Upper lobe of right lung (tissue), 1 donor: ENCODE results near the gene PMPCA. TPM values are rescaled to one million over a fixed set of nuclear protein-coding genes. Genes with fewer than 3 reads are reported as not detected.

Source experiments
- ATAC-seq: fragments of 200-7000 bp; cut with Tn5 transposase; one replicate; pipeline ENCODE4 v1.9.1; 2020; ENCODE audit warnings: mild to moderate bottlenecking, moderate library complexity
- DNase-seq: peaks from one replicate; pipeline ENCODE4 v3.0.0-alpha.2; 2020
- H3K27ac ChIP-seq: fragments of 200-600 bp; one replicate; pipeline ENCODE4 v1.8.0; 2022
- H3K27me3 ChIP-seq: fragments of 200-600 bp; one replicate; pipeline ENCODE4 v1.8.0; 2022; ENCODE audit warnings: mild to moderate bottlenecking
- H3K36me3 ChIP-seq: fragments of 200-600 bp; one replicate; pipeline ENCODE4 v1.8.0; 2022
- H3K4me1 ChIP-seq: fragments of 200-600 bp; one replicate; pipeline ENCODE4 v1.8.0; 2022
- H3K4me3 ChIP-seq: fragments of 200-600 bp; one replicate; pipeline ENCODE4 v1.8.0; 2022; ENCODE audit warnings: mild to moderate bottlenecking
- H3K9me3 ChIP-seq: fragments of 200-600 bp; one replicate; pipeline ENCODE4 v1.8.0; 2022
- intact Hi-C: fragments of 100-400 bp; cut with DNase I; formaldehyde crosslinking; loops from one replicate; pipeline ENCODE4 v1.11.0; 2022
- long read RNA-seq: library from polyadenylated mRNA; unstranded; transcript quantifications from one replicate; pipeline ENCODE4 v2.0.0, GENCODE V29; 2021
- total RNA-seq: library from RNA; stranded (reverse); fragmentation: NEBNext Ultra II Directional; extraction: Animal tissue kit (Norgen Biotek cat#: 25700); gene quantifications from one replicate; pipeline ENCODE4 v1.2.1, GENCODE V29; 2021
- TF ChIP-seq, protein P1 (sequence below): fragments of 200-600 bp; IDR thresholded peaks from one replicate; pipeline ENCODE4 v1.8.0; 2022; ENCODE audit warnings: antibody characterized with exemption
- donor health status: DM: no; HTN: yes; CAD: no; lungs with severe emphysema.

Gene PMPCA, protein sequence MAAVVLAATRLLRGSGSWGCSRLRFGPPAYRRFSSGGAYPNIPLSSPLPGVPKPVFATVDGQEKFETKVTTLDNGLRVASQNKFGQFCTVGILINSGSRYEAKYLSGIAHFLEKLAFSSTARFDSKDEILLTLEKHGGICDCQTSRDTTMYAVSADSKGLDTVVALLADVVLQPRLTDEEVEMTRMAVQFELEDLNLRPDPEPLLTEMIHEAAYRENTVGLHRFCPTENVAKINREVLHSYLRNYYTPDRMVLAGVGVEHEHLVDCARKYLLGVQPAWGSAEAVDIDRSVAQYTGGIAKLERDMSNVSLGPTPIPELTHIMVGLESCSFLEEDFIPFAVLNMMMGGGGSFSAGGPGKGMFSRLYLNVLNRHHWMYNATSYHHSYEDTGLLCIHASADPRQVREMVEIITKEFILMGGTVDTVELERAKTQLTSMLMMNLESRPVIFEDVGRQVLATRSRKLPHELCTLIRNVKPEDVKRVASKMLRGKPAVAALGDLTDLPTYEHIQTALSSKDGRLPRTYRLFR
- total RNA-seq = 41.9 TPM
- long read RNA-seq, transcript PMPCA-201 (13 exons, 2,174 nt) = major isoform, 77 of 112 reads
- long read RNA-seq, partial matches to known transcripts = 9 of 112 reads
- long read RNA-seq, other reads (novel, unspliced or antisense) = 25 of 112 reads

DNA sequence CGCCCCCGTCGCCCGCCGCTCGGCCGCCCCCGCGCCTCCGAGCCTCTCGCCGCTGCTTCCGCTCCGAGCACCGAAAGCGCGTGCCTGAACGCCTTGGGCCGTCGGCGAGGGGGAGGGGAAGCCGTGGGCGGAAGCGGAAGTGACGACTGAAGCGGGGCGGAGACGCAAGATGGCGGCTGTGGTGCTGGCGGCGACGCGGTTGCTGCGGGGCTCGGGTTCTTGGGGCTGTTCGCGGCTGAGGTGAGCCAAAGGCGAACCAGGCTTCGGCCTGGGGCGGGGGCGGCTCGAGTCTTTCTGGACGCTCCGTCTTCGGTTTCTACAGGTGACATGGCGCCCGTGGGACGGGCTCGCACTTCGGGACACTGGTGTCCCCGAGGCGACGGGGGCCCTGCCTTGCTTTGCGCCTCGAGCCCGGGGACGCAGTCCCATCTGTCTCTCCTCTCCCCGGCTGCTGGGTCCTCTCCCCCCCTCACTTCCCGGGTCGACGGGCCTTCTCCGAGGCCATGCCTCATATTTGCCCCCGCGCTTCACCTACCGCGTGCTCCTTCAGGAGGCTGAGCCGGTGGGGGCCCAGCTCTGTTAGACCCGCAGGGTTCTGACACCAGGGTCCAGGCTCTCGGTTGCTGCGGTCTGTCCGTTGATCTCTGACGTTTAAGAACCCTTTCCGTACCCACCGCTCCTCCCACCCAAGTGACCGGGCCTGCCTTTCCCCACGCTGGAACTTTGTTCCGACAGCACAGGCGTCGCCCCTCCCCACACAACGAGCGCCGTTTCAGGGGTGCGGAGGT, at the start of gene PMPCA, which contains the start of gene ENTR1:
Gene PMPCA (plus strand): TSS at position 159 of the 788 bp plus-strand sequence. CDS start 11 bp downstream, at position 170.
Gene ENTR1 (minus strand): TSS at position 115 of the 788 bp plus-strand sequence. CDS start 217 bp downstream, outside the sequence.
- DNase-seq (peak; percentile 96), ATAC-seq (peak; percentile 93)
- Histone ChIP-seq H3K4me1 (peaks cover 21% of the 10 kb centered on the region), H3K36me3 (peaks cover 57% of the 10 kb centered on the region), H3K27ac (peak within 1 kb of the TSS; percentile 91), H3K4me3 (peak within 1 kb of the TSS; percentile 98), H3K27me3 (no peaks in the 10 kb centered on the region), H3K9me3 (no peaks in the 10 kb centered on the region)
- intact Hi-C loops = no loop called here
- TF ChIP-seq, protein P1, sequence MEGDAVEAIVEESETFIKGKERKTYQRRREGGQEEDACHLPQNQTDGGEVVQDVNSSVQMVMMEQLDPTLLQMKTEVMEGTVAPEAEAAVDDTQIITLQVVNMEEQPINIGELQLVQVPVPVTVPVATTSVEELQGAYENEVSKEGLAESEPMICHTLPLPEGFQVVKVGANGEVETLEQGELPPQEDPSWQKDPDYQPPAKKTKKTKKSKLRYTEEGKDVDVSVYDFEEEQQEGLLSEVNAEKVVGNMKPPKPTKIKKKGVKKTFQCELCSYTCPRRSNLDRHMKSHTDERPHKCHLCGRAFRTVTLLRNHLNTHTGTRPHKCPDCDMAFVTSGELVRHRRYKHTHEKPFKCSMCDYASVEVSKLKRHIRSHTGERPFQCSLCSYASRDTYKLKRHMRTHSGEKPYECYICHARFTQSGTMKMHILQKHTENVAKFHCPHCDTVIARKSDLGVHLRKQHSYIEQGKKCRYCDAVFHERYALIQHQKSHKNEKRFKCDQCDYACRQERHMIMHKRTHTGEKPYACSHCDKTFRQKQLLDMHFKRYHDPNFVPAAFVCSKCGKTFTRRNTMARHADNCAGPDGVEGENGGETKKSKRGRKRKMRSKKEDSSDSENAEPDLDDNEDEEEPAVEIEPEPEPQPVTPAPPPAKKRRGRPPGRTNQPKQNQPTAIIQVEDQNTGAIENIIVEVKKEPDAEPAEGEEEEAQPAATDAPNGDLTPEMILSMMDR = no peak

DNA sequence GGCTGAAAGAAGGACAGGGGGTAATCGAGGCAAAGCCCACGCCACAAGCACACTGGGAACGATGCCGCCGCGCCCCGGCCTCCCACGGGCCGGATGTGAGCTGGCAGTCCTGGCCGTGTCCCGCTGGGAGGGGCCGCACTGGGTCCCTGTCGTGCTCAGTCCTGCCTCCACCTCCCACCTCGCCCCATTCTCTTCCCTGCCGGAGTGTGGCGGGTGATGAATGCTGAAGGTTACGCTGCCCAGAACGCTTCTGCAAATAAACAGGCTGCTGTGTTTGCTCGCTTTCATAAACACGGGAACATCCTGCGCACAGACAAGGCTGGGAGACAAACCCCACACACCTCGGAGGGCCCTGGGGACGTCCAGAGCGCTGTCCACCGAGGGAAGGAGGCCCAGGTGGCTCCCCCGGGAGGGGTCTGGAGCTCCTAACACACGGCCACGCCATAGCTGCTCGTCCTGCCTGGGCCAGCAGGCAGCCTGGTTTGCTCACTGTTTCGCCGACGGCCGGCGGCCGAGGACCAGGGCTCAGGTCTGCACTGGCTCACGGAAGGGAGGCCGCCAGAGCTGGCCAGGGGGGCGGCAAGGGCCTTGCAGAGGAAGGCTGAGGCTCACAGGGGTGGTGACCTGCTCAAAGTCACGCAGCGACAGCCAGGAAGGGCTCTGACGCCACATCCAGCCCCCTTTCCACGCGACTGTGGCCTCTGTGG, 49.3 kb upstream of the PMPCA start:
- Histone ChIP-seq H3K27ac (peak overlapping the region; percentile 30), H3K9me3 (no peaks in the 10 kb centered on the region), H3K4me1 (peaks cover 12% of the 10 kb centered on the region), H3K4me3 (no peak overlapping the region), H3K27me3 (no peaks in the 10 kb centered on the region), H3K36me3 (peaks cover 4% of the 10 kb centered on the region)
- ATAC-seq = no peak
- intact Hi-C loops = no loop called here
- TF ChIP-seq, protein P1 = no peak
- DNase-seq = no peak

DNA sequence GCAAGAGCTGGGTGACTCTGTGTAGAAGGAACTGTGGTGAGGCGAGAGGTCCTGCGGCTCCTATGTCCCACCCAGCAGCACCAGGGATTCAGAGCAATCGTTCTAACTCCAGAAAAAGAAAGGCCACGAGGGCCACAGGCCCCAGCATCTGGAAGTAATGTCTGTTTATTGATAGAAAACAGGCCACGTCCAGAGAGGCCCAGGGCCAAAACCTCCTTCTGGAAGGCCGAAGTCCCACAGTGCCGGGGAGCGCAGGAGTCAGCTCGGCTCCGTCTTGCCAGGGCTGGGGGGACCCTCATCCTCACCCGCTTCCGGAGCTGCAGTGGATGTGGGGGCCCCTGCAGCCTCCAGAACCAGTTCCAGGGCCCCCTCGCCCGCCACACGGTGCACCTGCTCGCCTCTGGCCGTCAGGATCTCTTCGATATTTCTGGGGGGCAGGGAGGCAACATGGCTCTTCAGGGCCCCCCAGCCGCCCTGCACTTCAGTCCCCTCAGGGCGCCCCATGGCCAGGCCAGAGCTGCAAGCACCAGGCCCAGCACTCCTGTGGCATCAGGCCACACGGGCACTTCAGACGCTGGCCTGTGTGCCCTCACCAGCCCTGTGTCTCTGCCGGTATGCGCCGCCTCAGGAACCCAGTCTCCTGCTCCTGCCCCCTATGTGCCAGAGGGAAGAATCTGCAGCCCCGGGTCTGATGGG, 48.6 kb upstream of the PMPCA start:
- TF ChIP-seq, protein P1 = no peak
- no peak for DNase-seq
- intact Hi-C loops = no loop called here
- Histone ChIP-seq H3K9me3 (no peaks in the 10 kb centered on the region), H3K27ac (no peak overlapping the region), H3K4me1 (peaks cover 12% of the 10 kb centered on the region), H3K27me3 (no peaks in the 10 kb centered on the region), H3K36me3 (no peaks in the 10 kb centered on the region), H3K4me3 (no peak overlapping the region)
- no peak for ATAC-seq

DNA sequence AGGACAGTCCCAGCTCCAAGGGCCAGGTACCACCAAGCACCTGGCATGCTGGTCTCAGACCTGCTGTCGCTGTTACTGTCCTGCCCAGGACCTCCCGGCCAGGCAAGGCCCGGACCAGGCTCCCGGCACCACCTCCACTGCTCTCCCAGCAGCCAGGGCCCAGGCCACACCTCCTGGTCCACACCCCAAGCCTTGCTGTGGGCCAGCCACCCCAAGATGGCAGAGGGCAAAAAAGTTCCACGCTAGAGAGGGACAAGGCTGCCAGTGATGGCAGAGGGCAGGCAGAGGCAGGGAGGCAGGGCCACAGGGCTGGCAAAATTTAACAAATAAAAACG, 48.0 kb upstream of the PMPCA start:
- Histone ChIP-seq H3K27me3 (no peaks in the 10 kb centered on the region), H3K9me3 (no peaks in the 10 kb centered on the region), H3K27ac (peak overlapping the region; percentile 30), H3K36me3 (no peaks in the 10 kb centered on the region), H3K4me1 (peaks cover 12% of the 10 kb centered on the region), H3K4me3 (no peak overlapping the region)
- no peak for DNase-seq
- intact Hi-C loops = no loop called here
- TF ChIP-seq, protein P1 = no peak
- no peak for ATAC-seq
